CD4-positive, alpha-beta T cell (primary cell): Measurements from ENCODE around the gene GET3. TPM values are rescaled to one million over a fixed set of nuclear protein-coding genes. Genes with fewer than 3 reads are reported as not detected.

Source experiments
- ATAC-seq: fragments of 200-7000 bp; cut with Tn5 transposase; one replicate; pipeline ENCODE4 v1.10.0; 2022; ENCODE audit warnings: mild to moderate bottlenecking; ENCODE audit not compliant: poor library complexity
- CTCF ChIA-PET: fragments of 350-600 bp; sonication (Branson Sonifier 250); formaldehyde crosslinking; loops from one replicate; lab custom pipeline; 2021; ENCODE audit warnings: antibody characterized with exemption, inconsistent platforms; lab: Charles Lee
- POLR2A ChIA-PET: fragments of 350-600 bp; sonication (Branson Sonifier 250); formaldehyde crosslinking; loops from one replicate; lab custom pipeline; 2021; ENCODE audit warnings: antibody characterized with exemption, inconsistent platforms; lab: Charles Lee
- DNase-seq, 14 experiments: peaks; one replicate each; pipeline ENCODE4 v3.0.0-alpha.2; 2013 to 2020; ENCODE audit warnings: mixed read lengths in 2 of 14
- H3K27ac ChIP-seq, 2 donors: one replicate each; pipeline versions ENCODE4 v1.5.1 to v1.7.0; 2013; ENCODE audit warnings: low read length in 2 of 2, low read depth in 1 of 2, mild to moderate bottlenecking in 1 of 2
- H3K27me3 ChIP-seq, 2 experiments: 1 replicate in 1 of 2; 2 replicates in 1 of 2; pipeline versions ENCODE4 v1.6.1 to v1.7.0; 2013; ENCODE audit warnings: low read length in 2 of 2, control low read depth in 1 of 2, mild to moderate bottlenecking in 1 of 2, moderate library complexity in 1 of 2; ENCODE audit not compliant: insufficient read depth in 2 of 2, control insufficient read depth in 1 of 2
- H3K36me3 ChIP-seq: one replicate; pipeline ENCODE4 v1.6.1; 2013; ENCODE audit warnings: low read length, control low read depth; ENCODE audit not compliant: insufficient read depth
- H3K4me1 ChIP-seq: one replicate; pipeline ENCODE4 v1.6.1; 2013; ENCODE audit warnings: low read length, control low read depth; ENCODE audit not compliant: insufficient read depth
- H3K4me3 ChIP-seq: one replicate; pipeline ENCODE4 v1.5.1; 2013; ENCODE audit warnings: mild to moderate bottlenecking, low read length, moderate library complexity
- H3K9me3 ChIP-seq, 2 experiments: 1 replicate in 1 of 2; 2 replicates in 1 of 2; pipeline versions ENCODE4 v1.6.1 to v1.7.0; 2013; ENCODE audit warnings: low read length in 2 of 2, mild to moderate bottlenecking in 2 of 2, control low read depth in 1 of 2, moderate library complexity in 1 of 2; ENCODE audit not compliant: control insufficient read depth in 1 of 2, insufficient read depth in 1 of 2
- H3K27ac Mint-ChIP-seq: one replicate; pipeline ENCODE4 v1.8.0; 2020; ENCODE audit warnings: mixed read lengths
- H3K27me3 Mint-ChIP-seq: one replicate; pipeline ENCODE4 v1.8.0; 2021; ENCODE audit warnings: mixed read lengths
- H3K36me3 Mint-ChIP-seq: one replicate; pipeline ENCODE4 v1.8.0; 2021; ENCODE audit warnings: low read depth, mixed read lengths
- H3K4me1 Mint-ChIP-seq: one replicate; pipeline ENCODE4 v1.8.0; 2021; ENCODE audit warnings: low read depth, mixed read lengths
- H3K4me3 Mint-ChIP-seq: one replicate; pipeline ENCODE4 v1.8.0; 2020; ENCODE audit warnings: mild to moderate bottlenecking, mixed read lengths
- H3K9me3 Mint-ChIP-seq: one replicate; pipeline ENCODE4 v1.8.0; 2020; ENCODE audit warnings: mixed read lengths
- CTCF ChIP-seq: fragments of 200-600 bp; IDR thresholded peaks from one replicate; pipeline ENCODE4 v1.8.0; 2022; ENCODE audit warnings: antibody characterized with exemption, mild to moderate bottlenecking
- intact Hi-C, 2 experiments: fragments of 100-400 bp; cut with DNase I in 1 of 2; cut with micrococcal nuclease in 1 of 2; formaldehyde crosslinking; loops; one replicate each; pipeline versions ENCODE4 v1.15.1 to v1.9.0; 2023 to 2025; cut with DNase I, micrococcal nuclease
- total RNA-seq, 174 experiments: library from RNA in 2 of 174; stranded (reverse) in 2 of 174; gene quantifications; one replicate each; pipeline ENCODE4 v1.2.3 and lab custom pipeline; 2021 to 2026

Gene GET3
- total RNA-seq, 2 experiments from 2014 or later = 13.9 to 14.5 TPM

- ATAC-seq = peak; percentile 48
- H3K4me3 ChIP-seq = peak overlapping the region; percentile 98
- H3K27ac ChIP-seq = peak overlapping the region; percentile 99 to 100
- Mint-ChIP-seq H3K36me3 (peaks cover 47% of the 10 kb centered on the region), H3K27me3 (peaks cover 13% of the 10 kb centered on the region), H3K4me1 (peaks cover 49% of the 10 kb centered on the region), H3K27ac (peak overlapping the region; percentile 99), H3K4me3 (peak overlapping the region; percentile 97), H3K9me3 (no peaks in the 10 kb centered on the region)
- intact Hi-C loops = loop anchor here (1.0 to 5.0 kb wide), 2 partner anchors 11 to 126 kb away; partner anchors contain the start of genes MAN2B1 (in 1 of the 2) and WDR83 (in 1 of the 2)
- H3K27me3 ChIP-seq = no peaks in the 10 kb centered on the region
- peak; percentile 87 to 98 (median 93) for DNase-seq
- H3K4me1 ChIP-seq = peaks cover 59% of the 10 kb centered on the region
- ChIA-PET CTCF (interaction anchor here (1.1 to 9.4 kb wide), 4 partner anchors 11 to 33 kb away, joined by 5 to 178 read pairs (median 22); partner anchors contain the start of gene HOOK2), POLR2A (interaction anchor here (0.8 to 8.3 kb wide), 18 partner anchors 8 to 1727 kb away, joined by 3 to 348 read pairs (median 14); partner anchors contain the start of genes GCDH, GET3, HOOK2 and PRDX2)
- no peaks in the 10 kb centered on the region for H3K9me3 ChIP-seq
- TF ChIP-seq CTCF = no peak
- H3K36me3 ChIP-seq = peaks cover 11% of the 10 kb centered on the region
These were observed 56.2 kb downstream of the GET3 start for GRCh38 chr19:12793290-12794195.

GRCh38 chr19:12794196-12794941 is 57.1 kb downstream of the GET3 start:
- CTCF ChIA-PET = interaction anchor here (1.1 to 9.4 kb wide), 5 partner anchors 17 to 78 kb away, joined by 5 to 178 read pairs (median 14); partner anchors contain the start of gene HOOK2
- POLR2A ChIA-PET = interaction anchor here (0.9 to 8.3 kb wide), 8 partner anchors 12 to 154 kb away, joined by 3 to 348 read pairs (median 28); partner anchors contain the start of genes HOOK2, RNASEH2A, TNPO2 and TRIR
- Mint-ChIP-seq H3K4me3 (peak overlapping the region; percentile 86), H3K9me3 (no peaks in the 10 kb centered on the region), H3K27ac (peak overlapping the region; percentile 99), H3K36me3 (peaks cover 47% of the 10 kb centered on the region), H3K27me3 (peaks cover 13% of the 10 kb centered on the region), H3K4me1 (peaks cover 41% of the 10 kb centered on the region)
- Histone ChIP-seq H3K27me3 (no peaks in the 10 kb centered on the region), H3K27ac (peak overlapping the region; percentile 99 to 100), H3K36me3 (peaks cover 18% of the 10 kb centered on the region), H3K4me1 (peaks cover 50% of the 10 kb centered on the region), H3K9me3 (no peaks in the 10 kb centered on the region), H3K4me3 (peak overlapping the region; percentile 98)
- DNase-seq (peak in 2 of 14 experiments; percentile 21 to 68), ATAC-seq (no peak)
- intact Hi-C loops = loop anchor here in 1 of 2 experiments (5.0 kb wide), 1 partner anchor 127 kb away; the partner anchor contains the start of genes MAN2B1 and WDR83
- no peak for TF ChIP-seq CTCF

DNA sequence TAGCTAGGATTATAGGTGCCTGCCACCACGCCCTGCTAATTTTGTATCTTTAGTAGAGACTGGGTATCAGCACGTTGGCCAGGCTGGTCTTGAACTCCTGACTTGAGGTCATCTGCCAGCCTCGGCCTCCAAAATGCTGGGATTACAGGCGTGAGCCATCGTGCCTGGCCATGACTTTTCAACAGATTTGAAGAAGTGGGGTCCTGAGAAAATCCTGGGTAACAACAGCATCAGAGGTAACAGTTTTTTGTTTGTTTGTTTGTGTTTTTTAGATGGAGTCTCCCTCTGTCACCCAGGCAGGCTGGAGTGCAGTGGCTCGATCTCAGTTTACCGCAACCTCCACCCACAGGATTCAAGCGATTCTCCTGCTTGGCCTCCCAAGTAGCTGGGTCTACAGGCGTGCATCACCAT is 57.7 kb downstream of the GET3 start:
- H3K27ac ChIP-seq = peak overlapping the region in 1 of 2 donors; percentile 99
- Mint-ChIP-seq H3K9me3 (no peaks in the 10 kb centered on the region), H3K27ac (peak overlapping the region; percentile 99), H3K4me3 (peak overlapping the region; percentile 86), H3K27me3 (peaks cover 13% of the 10 kb centered on the region), H3K36me3 (peaks cover 47% of the 10 kb centered on the region), H3K4me1 (peaks cover 39% of the 10 kb centered on the region)
- ATAC-seq (no peak), DNase-seq (peak in 1 of 14 experiments; percentile 48)
- POLR2A ChIA-PET = interaction anchor here (1.1 to 8.3 kb wide), 5 partner anchors 13 to 72 kb away, joined by 3 to 348 read pairs (median 39); partner anchors contain the start of genes HOOK2 and TNPO2
- intact Hi-C loops = loop anchor here (5.0 kb wide), 2 partner anchors 118 to 128 kb away; partner anchors contain the start of genes MAN2B1 (in 1 of the 2) and WDR83 (in 1 of the 2)
- TF ChIP-seq CTCF = no peak
- H3K4me3 ChIP-seq = no peak overlapping the region
- H3K4me1 ChIP-seq = peaks cover 50% of the 10 kb centered on the region
- CTCF ChIA-PET = interaction anchor here (1.9 to 9.4 kb wide), 7 partner anchors 11 to 78 kb away, joined by 7 to 178 read pairs (median 14); partner anchors contain the start of genes HOOK2 and RNASEH2A
- H3K36me3 ChIP-seq = peaks cover 24% of the 10 kb centered on the region
- H3K9me3 ChIP-seq = no peaks in the 10 kb centered on the region
- no peaks in the 10 kb centered on the region for H3K27me3 ChIP-seq
